GM23338 (cell line): ENCODE data around the gene DDX4. TPM values are rescaled to one million over a fixed set of nuclear protein-coding genes. Genes with fewer than 3 reads are reported as not detected.

Source experiments
- ATAC-seq: fragments of 200-7000 bp; cut with Tn5 transposase; 3 replicates; pipeline ENCODE4 v1.9.1; 2020
- DNase-seq: peaks from one replicate; pipeline ENCODE4 v3.0.0-alpha.2; 2015; ENCODE audit warnings: low spot score
- H2AFZ ChIP-seq: fragments of 200-600 bp; sonication (generic); 2 replicates; pipeline ENCODE4 v1.8.0; 2016; ENCODE audit warnings: antibody characterized with exemption, mild to moderate bottlenecking, moderate library complexity
- H3F3A ChIP-seq: fragments of 200-600 bp; sonication (generic); replicated peaks from 2 replicates; pipeline ENCODE4 v1.8.0; 2017; ENCODE audit warnings: antibody characterized with exemption, mixed run types, low read depth
- H3K27ac ChIP-seq: fragments of 200-600 bp; sonication (generic); 2 replicates; pipeline ENCODE4 v1.6.1; 2016; ENCODE audit warnings: low read depth
- H3K27me3 ChIP-seq: fragments of 200-600 bp; sonication (generic); 2 replicates; pipeline ENCODE4 v1.8.0; 2016; ENCODE audit warnings: mild to moderate bottlenecking, mixed run types, moderate library complexity; ENCODE audit not compliant: insufficient read depth
- H3K36me3 ChIP-seq: fragments of 200-600 bp; sonication (generic); 2 replicates; pipeline ENCODE4 v1.8.0; 2016; ENCODE audit warnings: mild to moderate bottlenecking; ENCODE audit not compliant: insufficient read depth
- H3K4me1 ChIP-seq: fragments of 200-600 bp; sonication (generic); 2 replicates; pipeline ENCODE4 v1.8.0; 2016; ENCODE audit warnings: mild to moderate bottlenecking, moderate library complexity; ENCODE audit not compliant: insufficient read depth
- H3K4me2 ChIP-seq: fragments of 200-600 bp; sonication (generic); 2 replicates; pipeline ENCODE4 v1.7.1; 2017; ENCODE audit warnings: mixed run types
- H3K4me3 ChIP-seq: fragments of 200-600 bp; sonication (generic); 2 replicates; pipeline ENCODE4 v1.6.1; 2016; ENCODE audit warnings: mixed run types
- H3K79me2 ChIP-seq: fragments of 200-600 bp; sonication (generic); replicated peaks from 2 replicates; pipeline ENCODE4 v1.8.0; 2017; ENCODE audit warnings: mild to moderate bottlenecking; ENCODE audit not compliant: insufficient read depth
- H3K9me2 ChIP-seq: fragments of 200-600 bp; sonication (generic); 2 replicates; pipeline ENCODE4 v1.8.0; 2017; ENCODE audit not compliant: insufficient read depth
- H4K20me1 ChIP-seq: fragments of 200-600 bp; sonication (generic); replicated peaks from 2 replicates; pipeline ENCODE4 v1.8.0; 2017; ENCODE audit warnings: mild to moderate bottlenecking; ENCODE audit not compliant: insufficient read depth
- H3K27ac Mint-ChIP-seq: 2 replicates; pipeline ENCODE4 v1.8.0; 2020; ENCODE audit warnings: inconsistent platforms, mild to moderate bottlenecking, moderate library complexity, mixed read lengths
- H3K27me3 Mint-ChIP-seq: 3 replicates; pipeline ENCODE4 v1.8.0; 2022; ENCODE audit warnings: low read depth, mild to moderate bottlenecking, moderate library complexity, mixed read lengths, inconsistent platforms; ENCODE audit not compliant: insufficient read depth, poor library complexity
- H3K36me3 Mint-ChIP-seq: 3 replicates; pipeline ENCODE4 v1.8.0; 2021; ENCODE audit warnings: low read depth, mild to moderate bottlenecking, inconsistent platforms, moderate library complexity, mixed read lengths
- H3K4me1 Mint-ChIP-seq: 3 replicates; pipeline ENCODE4 v1.8.0; 2020; ENCODE audit warnings: mild to moderate bottlenecking, inconsistent platforms, mixed read lengths
- H3K4me3 Mint-ChIP-seq: 3 replicates; pipeline ENCODE4 v1.8.0; 2021; ENCODE audit warnings: moderate library complexity, mild to moderate bottlenecking, inconsistent platforms, mixed read lengths
- H3K9me3 Mint-ChIP-seq: 3 replicates; pipeline ENCODE4 v1.8.0; 2020; ENCODE audit warnings: moderate library complexity, mild to moderate bottlenecking, inconsistent platforms, mixed read lengths
- CTCF ChIP-seq, 2 experiments: fragments of 200-600 bp in 1 of 2; sonication (generic) in 1 of 2; conservative IDR thresholded peaks; 2 replicates each; pipeline versions ENCODE4 v1.5.1 to v1.6.1; 2016 to 2017; ENCODE audit warnings: antibody characterized with exemption in 2 of 2, low read depth in 2 of 2, mild to moderate bottlenecking in 2 of 2, moderate library complexity in 1 of 2
- EZH2 ChIP-seq: fragments of 200-600 bp; sonication (generic); IDR thresholded peaks from one replicate; pipeline ENCODE4 v1.8.0; 2017; ENCODE audit warnings: antibody characterized with exemption, mild to moderate bottlenecking, low read depth; ENCODE audit not compliant: unreplicated experiment
- EZH2phosphoT487 ChIP-seq: fragments of 200-600 bp; sonication (generic); IDR thresholded peaks from one replicate; pipeline ENCODE4 v1.8.1; 2018; ENCODE audit warnings: antibody characterized with exemption; ENCODE audit not compliant: unreplicated experiment
- JUNB ChIP-seq: IDR thresholded peaks from one replicate; pipeline ENCODE4 v1.6.1; 2016; ENCODE audit warnings: antibody characterized with exemption; ENCODE audit not compliant: unreplicated experiment
- POLR2AphosphoS5 ChIP-seq: IDR thresholded peaks from 2 replicates; pipeline ENCODE4 v1.6.1; 2016; ENCODE audit warnings: antibody characterized with exemption, low read depth
- STAT1 ChIP-seq: IDR thresholded peaks from one replicate; pipeline ENCODE4 v1.6.1; 2016; ENCODE audit warnings: antibody characterized with exemption; ENCODE audit not compliant: unreplicated experiment
- ZNF114 ChIP-seq: fragments of 250-450 bp; sonication (Bioruptor Pico); IDR thresholded peaks from 2 replicates; pipeline ENCODE4 v1.5.0; 2020; ENCODE audit warnings: mild to moderate bottlenecking, moderate library complexity
- ZNF331 ChIP-seq: fragments of 250-450 bp; sonication (Bioruptor Pico); IDR thresholded peaks from 2 replicates; pipeline ENCODE4 v1.5.0; 2020; ENCODE audit warnings: low read depth, mild to moderate bottlenecking, moderate library complexity
- ZNF462 ChIP-seq: fragments of 250-450 bp; sonication (Bioruptor Pico); IDR thresholded peaks from 2 replicates; pipeline ENCODE4 v1.5.0; 2020; ENCODE audit warnings: mild to moderate bottlenecking, moderate library complexity
- polyA plus RNA-seq: library from polyadenylated mRNA; unstranded; fragments of >200 nt; fragmentation: Nextera tagmentation; extraction: Ambion mirVana; gene quantifications from 2 replicates; pipeline ENCODE4 v1.2.1, GENCODE V29; 2016
- total RNA-seq: library from RNA; depleted of rRNA; stranded (reverse); fragments of >200 nt; shearing (Covaris generic); gene quantifications from 2 replicates; pipeline ENCODE4 v1.2.3, GENCODE V29; 2014

DDX4 gene
- total and polyA plus RNA-seq, 2 experiments from 2014 or later: 0.83 TPM; not detected in 1

GRCh38 chr5:55829956-55830355 lies 92.1 kb downstream of the DDX4 start:
- Histone ChIP-seq H3K9me2 (no peaks in the 10 kb centered on the region), H4K20me1 (no peaks in the 10 kb centered on the region), H3K4me3 (no peak overlapping the region), H3K27me3 (no peaks in the 10 kb centered on the region), H3K27ac (no peak overlapping the region), H3K4me2 (no peak overlapping the region), H3K36me3 (no peaks in the 10 kb centered on the region), H3K4me1 (no peaks in the 10 kb centered on the region), H3K79me2 (no peaks in the 10 kb centered on the region), H3F3A (no peaks in the 10 kb centered on the region), H2AFZ (no peak overlapping the region)
- Mint-ChIP-seq H3K4me3 (no peak overlapping the region), H3K9me3 (no peaks in the 10 kb centered on the region), H3K4me1 (no peaks in the 10 kb centered on the region), H3K27me3 (no peaks in the 10 kb centered on the region), H3K36me3 (no peaks in the 10 kb centered on the region), H3K27ac (no peak overlapping the region)
- no peak for DNase-seq
- no peak for ATAC-seq
- TF ChIP-seq STAT1 (no peak), ZNF462 (CRISPR knock-in tag) (no peak), CTCF (conservative IDR thresholded peaks at IDR 0.05; ENCODE audit: low read depth in 2 of 2) (no peak), POLR2AphosphoS5 (no peak), EZH2phosphoT487 (no peak), ZNF114 (CRISPR knock-in tag) (no peak), ZNF331 (no peak), EZH2 (no peak), JUNB (no peak)
